ENCODE data around the gene OR6Y1. TPM values are rescaled to one million over a fixed set of nuclear protein-coding genes. Genes with fewer than 3 reads are reported as not detected.

The OR6Y1 gene
- total RNA-seq, 1 donor from 2014 or later = not detected

GRCh38 chr1:158506369-158506987 is 47.7 kb downstream of the OR6Y1 start:
- intact Hi-C loops (cut with micrococcal nuclease) = loop anchor here (1.0 to 5.0 kb wide), 3 partner anchors 304 to 561 kb away; no protein-coding TSS in a partner anchor

GRCh38 chr1:158496374-158496773 is 57.8 kb downstream of the OR6Y1 start:
- intact Hi-C loops (cut with micrococcal nuclease) = loop anchor here (1.0 kb wide), 1 partner anchor 250 kb away; no protein-coding TSS in a partner anchor

GRCh38 chr1:158494796-158495195 is 59.4 kb downstream of the OR6Y1 start:
- intact Hi-C loops (cut with micrococcal nuclease) = no loop called here

Other genes with a start within 250 kb of the OR6Y1 start
- gene CD1B, start 222.9 kb downstream of the OR6Y1 start, total RNA-seq = not detected in 2 replicates
- gene CD1E, start 200.5 kb downstream of the OR6Y1 start, total RNA-seq = not detected in 2 replicates
- not detected in 2 replicates for gene OR10T2, start 154.9 kb downstream of the OR6Y1 start, total RNA-seq
- not detected in 2 replicates for gene OR10K2, start 128.2 kb downstream of the OR6Y1 start, total RNA-seq
- not detected in 2 replicates for gene OR10K1, start 92.6 kb downstream of the OR6Y1 start, total RNA-seq
- gene OR10R2, start 82.2 kb downstream of the OR6Y1 start, total RNA-seq = not detected in 2 replicates
- not detected in 2 replicates for gene OR6P1, start 16.2 kb upstream of the OR6Y1 start, total RNA-seq
- not detected in 2 replicates for gene OR10X1, start 25.5 kb upstream of the OR6Y1 start, total RNA-seq
- gene OR10Z1, start 50.9 kb upstream of the OR6Y1 start, total RNA-seq = not detected in 2 replicates
- gene SPTA1, start 132.3 kb upstream of the OR6Y1 start, total RNA-seq = not detected in 2 replicates
- not detected in 2 replicates for gene OR6K2, start 146.2 kb upstream of the OR6Y1 start, total RNA-seq
- not detected in 2 replicates for gene OR6K3, start 166.3 kb upstream of the OR6Y1 start, total RNA-seq
- not detected in 2 replicates for gene OR6K6, start 200.3 kb upstream of the OR6Y1 start, total RNA-seq
- not detected in 2 replicates for gene OR6N1, start 217.8 kb upstream of the OR6Y1 start, total RNA-seq
- gene OR6N2, start 226.8 kb upstream of the OR6Y1 start, total RNA-seq = not detected in 2 replicates